Natural killer cell (primary cell): ENCODE results near the gene CCDC187. TPM values are rescaled to one million over a fixed set of nuclear protein-coding genes. Genes with fewer than 3 reads are reported as not detected.

ENCODE experiments used
- ATAC-seq, 3 donors: fragments of 150-1000 bp in 2 of 3; fragments of 200-7000 bp in 1 of 3; cut with Tn5 transposase; 1 replicate in 1 of 3; 2 replicates in 2 of 3; pipeline ENCODE4 v1.10.0; 2021; ENCODE audit warnings: mild to moderate bottlenecking in 2 of 3, moderate library complexity in 2 of 3
- DNase-seq, 2 donors: peaks; one replicate each; pipeline versions ENCODE4 v3.0.0 to v3.0.0-alpha.2; 2013 to 2021; ENCODE audit warnings: mixed read lengths in 1 of 2
- H3K27ac ChIP-seq: one replicate; pipeline ENCODE4 v1.5.1; 2013; ENCODE audit warnings: mild to moderate bottlenecking, low read length
- H3K27me3 ChIP-seq: one replicate; pipeline ENCODE4 v1.6.1; 2013; ENCODE audit warnings: low read length; ENCODE audit not compliant: control insufficient read depth, insufficient read depth
- H3K36me3 ChIP-seq: one replicate; pipeline ENCODE4 v1.6.1; 2013; ENCODE audit warnings: low read length; ENCODE audit not compliant: control insufficient read depth, insufficient read depth
- H3K4me1 ChIP-seq: one replicate; pipeline ENCODE4 v1.6.1; 2013; ENCODE audit warnings: low read length; ENCODE audit not compliant: control insufficient read depth, insufficient read depth
- H3K4me3 ChIP-seq: one replicate; pipeline ENCODE4 v1.5.1; 2013; ENCODE audit warnings: low read length
- H3K9me3 ChIP-seq: one replicate; pipeline ENCODE4 v1.6.1; 2013; ENCODE audit warnings: low read length; ENCODE audit not compliant: control insufficient read depth, insufficient read depth
- H3K27ac Mint-ChIP-seq, 2 donors: one replicate each; pipeline ENCODE4 v1.8.0; 2022; ENCODE audit warnings: mild to moderate bottlenecking in 2 of 2, mixed read lengths in 2 of 2, moderate library complexity in 1 of 2
- H3K27me3 Mint-ChIP-seq, 2 donors: one replicate each; pipeline ENCODE4 v1.8.0; 2022; ENCODE audit warnings: low read depth in 2 of 2, mixed read lengths in 2 of 2
- H3K36me3 Mint-ChIP-seq: one replicate; pipeline ENCODE4 v1.8.0; 2022; ENCODE audit warnings: mixed read lengths
- H3K4me1 Mint-ChIP-seq, 2 donors: one replicate each; pipeline ENCODE4 v1.8.0; 2022; ENCODE audit warnings: mixed read lengths in 2 of 2
- H3K4me3 Mint-ChIP-seq: one replicate; pipeline ENCODE4 v1.8.0; 2022; ENCODE audit warnings: mild to moderate bottlenecking, moderate library complexity, mixed read lengths
- H3K9me3 Mint-ChIP-seq, 2 donors: one replicate each; pipeline ENCODE4 v1.8.0; 2022; ENCODE audit warnings: mixed read lengths in 2 of 2
- WGBS: methylation state at CpG from one replicate; pipeline ENCODE4 v1.1.7; 2013; ENCODE audit warnings: missing lambda C conversion rate; ENCODE audit not compliant: insufficient coverage; 5-methylcytosine and 5-hydroxymethylcytosine counted together
- intact Hi-C: fragments of 100-400 bp; cut with micrococcal nuclease; formaldehyde crosslinking; loops from one replicate; pipeline ENCODE4 v1.14.2; 2022
- total RNA-seq, 4 donors: library from RNA; stranded (reverse); fragments of 120-200 nt in 1 of 4; gene quantifications; one replicate each; pipeline versions ENCODE4 v1.2.3 to v1.2.4, GENCODE V29; 2013 to 2022
- TF ChIP-seq, protein P1 (sequence below): fragments of 200-600 bp; IDR thresholded peaks from one replicate; pipeline ENCODE4 v1.8.0; 2022; ENCODE audit warnings: antibody characterized with exemption

The CCDC187 gene
- total RNA-seq, 3 donors from 2014 or later (not counting 1 experiment from before 2014, with no cell fraction given): 0.18 TPM; not detected in 2

- 96% methylated on average over 5 of the region's 5 CpGs for WGBS
- Mint-ChIP-seq H3K27ac (no peak overlapping the region), H3K27me3 (no peaks in the 10 kb centered on the region), H3K9me3 (no peaks in the 10 kb centered on the region), H3K4me3 (no peak overlapping the region), H3K4me1 (peaks cover 5 to 10% of the 10 kb centered on the region in 2 donors), H3K36me3 (no peaks in the 10 kb centered on the region)
- TF ChIP-seq, protein P1, sequence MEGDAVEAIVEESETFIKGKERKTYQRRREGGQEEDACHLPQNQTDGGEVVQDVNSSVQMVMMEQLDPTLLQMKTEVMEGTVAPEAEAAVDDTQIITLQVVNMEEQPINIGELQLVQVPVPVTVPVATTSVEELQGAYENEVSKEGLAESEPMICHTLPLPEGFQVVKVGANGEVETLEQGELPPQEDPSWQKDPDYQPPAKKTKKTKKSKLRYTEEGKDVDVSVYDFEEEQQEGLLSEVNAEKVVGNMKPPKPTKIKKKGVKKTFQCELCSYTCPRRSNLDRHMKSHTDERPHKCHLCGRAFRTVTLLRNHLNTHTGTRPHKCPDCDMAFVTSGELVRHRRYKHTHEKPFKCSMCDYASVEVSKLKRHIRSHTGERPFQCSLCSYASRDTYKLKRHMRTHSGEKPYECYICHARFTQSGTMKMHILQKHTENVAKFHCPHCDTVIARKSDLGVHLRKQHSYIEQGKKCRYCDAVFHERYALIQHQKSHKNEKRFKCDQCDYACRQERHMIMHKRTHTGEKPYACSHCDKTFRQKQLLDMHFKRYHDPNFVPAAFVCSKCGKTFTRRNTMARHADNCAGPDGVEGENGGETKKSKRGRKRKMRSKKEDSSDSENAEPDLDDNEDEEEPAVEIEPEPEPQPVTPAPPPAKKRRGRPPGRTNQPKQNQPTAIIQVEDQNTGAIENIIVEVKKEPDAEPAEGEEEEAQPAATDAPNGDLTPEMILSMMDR: no peak
- intact Hi-C loops: loop anchor here (10.0 kb wide), 3 partner anchors 55 to 1405 kb away; partner anchors contain the start of genes DNLZ and SNAPC4
- H3K27ac ChIP-seq: no peak overlapping the region
- ATAC-seq: no peak
- peaks cover 39% of the 10 kb centered on the region for H3K4me1 ChIP-seq
- peaks cover 2% of the 10 kb centered on the region for H3K9me3 ChIP-seq
- DNase-seq: no peak
- H3K27me3 ChIP-seq: no peaks in the 10 kb centered on the region
- no peaks in the 10 kb centered on the region for H3K36me3 ChIP-seq
- H3K4me3 ChIP-seq: no peak overlapping the region
Measured at GRCh38 chr9:136309806-136310220, 5.9 kb upstream of the CCDC187 start.

DNA sequence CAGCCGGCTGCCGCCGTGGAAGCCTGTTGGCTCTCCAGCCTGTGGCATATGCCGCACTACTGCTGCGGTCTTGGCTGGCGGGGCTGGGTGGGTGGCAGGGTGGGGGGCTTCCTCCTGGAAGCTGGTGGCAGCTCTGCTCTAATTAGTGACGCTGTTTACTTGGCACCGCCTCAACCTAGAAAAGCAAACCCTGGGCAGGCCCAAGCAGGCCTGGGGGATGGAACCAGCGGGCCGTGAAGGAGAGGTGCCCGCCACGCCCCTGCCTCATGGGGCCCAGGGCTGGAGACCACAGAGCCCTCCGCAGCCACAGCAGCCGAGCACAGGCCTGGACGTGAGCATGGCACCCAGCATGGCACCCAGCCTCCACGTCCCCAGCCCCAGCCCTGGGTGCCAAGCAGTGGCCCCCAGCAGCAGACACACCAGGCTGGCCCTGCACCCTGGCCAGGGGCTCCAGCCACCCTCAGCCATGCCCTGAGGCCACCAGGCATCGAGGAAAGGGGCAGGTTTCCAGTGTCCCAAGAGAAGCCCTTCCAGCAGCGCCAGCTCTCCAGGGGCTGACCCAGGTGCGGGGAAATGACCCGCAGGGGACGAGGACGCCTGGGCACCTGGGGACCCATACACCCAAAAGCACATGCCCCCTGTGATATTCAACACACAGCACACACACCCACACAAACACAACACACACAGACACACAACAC lies 5.4 kb upstream of the CCDC187 start:
- no peaks in the 10 kb centered on the region for H3K9me3 ChIP-seq
- H3K27ac ChIP-seq: no peak overlapping the region
- intact Hi-C loops: no loop called here
- Mint-ChIP-seq H3K4me3 (no peak overlapping the region), H3K27ac (no peak overlapping the region), H3K4me1 (peaks cover 0 to 5% of the 10 kb centered on the region in 2 donors), H3K9me3 (no peaks in the 10 kb centered on the region), H3K27me3 (no peaks in the 10 kb centered on the region), H3K36me3 (no peaks in the 10 kb centered on the region)
- H3K36me3 ChIP-seq: no peaks in the 10 kb centered on the region
- H3K4me3 ChIP-seq: no peak overlapping the region
- ATAC-seq: peak in 2 of 3 donors; percentile 27 to 51
- 25% methylated on average over 22 of the region's 22 CpGs for WGBS
- peaks cover 38% of the 10 kb centered on the region for H3K4me1 ChIP-seq
- no peaks in the 10 kb centered on the region for H3K27me3 ChIP-seq
- TF ChIP-seq, protein P1: no peak
- no peak for DNase-seq

GRCh38 chr9:136308702-136309053 lies 4.8 kb upstream of the CCDC187 start:
- Mint-ChIP-seq H3K4me1 (peaks cover 0 to 5% of the 10 kb centered on the region in 2 donors), H3K27me3 (no peaks in the 10 kb centered on the region), H3K36me3 (no peaks in the 10 kb centered on the region), H3K4me3 (no peak overlapping the region), H3K9me3 (no peaks in the 10 kb centered on the region), H3K27ac (no peak overlapping the region)
- H3K27me3 ChIP-seq: no peaks in the 10 kb centered on the region
- ATAC-seq (no peak), DNase-seq (no peak)
- no peaks in the 10 kb centered on the region for H3K9me3 ChIP-seq
- no peak overlapping the region for H3K27ac ChIP-seq
- H3K36me3 ChIP-seq: no peaks in the 10 kb centered on the region
- TF ChIP-seq, protein P1: no peak
- no peak overlapping the region for H3K4me3 ChIP-seq
- intact Hi-C loops: no loop called here
- H3K4me1 ChIP-seq: peaks cover 38% of the 10 kb centered on the region
